Measurements from ENCODE around the gene MEIOSIN.

Gene MEIOSIN

DNA sequence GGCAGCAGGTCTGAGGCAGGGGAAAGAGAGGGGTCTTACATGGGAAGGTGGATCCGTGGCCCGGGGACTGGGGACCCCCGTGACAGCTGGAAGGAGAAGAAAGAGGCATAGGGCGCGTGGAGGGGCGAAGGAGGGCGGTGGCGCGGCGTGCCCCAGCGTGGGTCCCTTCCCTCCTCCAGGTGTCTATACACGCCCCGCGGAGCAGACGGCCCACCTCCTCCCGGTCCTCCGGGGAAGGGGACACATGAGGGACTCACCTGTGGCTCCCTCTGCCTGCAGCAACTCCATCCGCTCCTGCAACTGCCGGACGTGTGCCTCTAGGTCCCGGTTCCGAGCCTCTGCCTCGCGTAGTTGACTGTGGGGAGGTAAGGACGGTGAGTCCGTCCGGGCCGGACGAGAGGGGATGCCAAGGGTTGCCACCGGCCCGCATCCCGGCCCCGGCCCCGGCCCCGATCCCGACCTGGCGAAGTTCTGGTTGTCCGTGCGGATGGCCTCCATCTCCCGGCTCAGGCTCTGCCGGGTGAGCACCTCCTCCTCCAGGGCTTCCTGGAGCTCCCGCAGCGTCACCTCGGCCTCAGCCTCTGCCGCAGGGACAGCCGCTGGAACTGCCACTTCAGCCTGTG is 38.2 kb downstream of the MEIOSIN start:
- TF ChIP-seq, protein P1, sequence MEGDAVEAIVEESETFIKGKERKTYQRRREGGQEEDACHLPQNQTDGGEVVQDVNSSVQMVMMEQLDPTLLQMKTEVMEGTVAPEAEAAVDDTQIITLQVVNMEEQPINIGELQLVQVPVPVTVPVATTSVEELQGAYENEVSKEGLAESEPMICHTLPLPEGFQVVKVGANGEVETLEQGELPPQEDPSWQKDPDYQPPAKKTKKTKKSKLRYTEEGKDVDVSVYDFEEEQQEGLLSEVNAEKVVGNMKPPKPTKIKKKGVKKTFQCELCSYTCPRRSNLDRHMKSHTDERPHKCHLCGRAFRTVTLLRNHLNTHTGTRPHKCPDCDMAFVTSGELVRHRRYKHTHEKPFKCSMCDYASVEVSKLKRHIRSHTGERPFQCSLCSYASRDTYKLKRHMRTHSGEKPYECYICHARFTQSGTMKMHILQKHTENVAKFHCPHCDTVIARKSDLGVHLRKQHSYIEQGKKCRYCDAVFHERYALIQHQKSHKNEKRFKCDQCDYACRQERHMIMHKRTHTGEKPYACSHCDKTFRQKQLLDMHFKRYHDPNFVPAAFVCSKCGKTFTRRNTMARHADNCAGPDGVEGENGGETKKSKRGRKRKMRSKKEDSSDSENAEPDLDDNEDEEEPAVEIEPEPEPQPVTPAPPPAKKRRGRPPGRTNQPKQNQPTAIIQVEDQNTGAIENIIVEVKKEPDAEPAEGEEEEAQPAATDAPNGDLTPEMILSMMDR (IDR thresholded peaks at IDR 0.05; ENCODE audit: low read depth, low read length): no peak
- no peak overlapping the region for H3K4me3 ChIP-seq (ENCODE audit: low read depth, low read length)

DNA sequence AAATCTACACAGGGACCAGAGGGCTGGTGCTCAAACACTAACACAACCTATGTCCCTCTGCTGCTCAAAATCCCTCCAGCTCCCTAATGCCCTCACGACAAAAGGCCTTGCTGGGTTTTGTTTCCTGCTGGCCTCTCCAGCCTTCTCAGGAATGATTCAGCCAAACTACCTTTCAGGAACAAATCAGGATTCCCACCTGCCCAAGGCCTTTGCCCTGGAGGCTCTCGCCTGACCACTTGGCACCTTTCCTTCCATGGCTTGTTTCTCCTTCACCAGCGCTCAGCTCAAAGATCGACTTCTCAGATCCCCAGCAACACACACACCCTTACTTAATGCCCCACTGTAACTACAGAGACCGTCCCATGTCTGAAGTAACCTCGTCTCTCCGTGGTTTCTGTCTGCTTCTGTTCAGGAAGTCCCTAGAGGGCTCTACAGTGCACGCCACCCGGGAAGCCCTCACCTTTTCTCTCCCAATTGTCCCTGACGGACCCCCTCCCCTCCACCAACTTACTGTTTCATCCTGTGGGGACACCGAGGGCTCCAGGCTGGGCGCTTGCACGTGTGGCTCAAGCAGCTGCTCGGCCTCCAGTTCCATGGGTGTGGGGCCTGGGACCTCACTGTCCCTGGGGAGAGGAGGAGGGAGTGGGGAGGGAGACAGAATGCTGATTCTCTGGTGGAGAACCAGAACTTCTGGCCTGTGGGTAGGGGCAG is 39.0 kb downstream of the MEIOSIN start:
- no peak overlapping the region for H3K4me3 ChIP-seq (ENCODE audit: low read depth, low read length)
- TF ChIP-seq, protein P1 (IDR thresholded peaks at IDR 0.05; ENCODE audit: low read depth, low read length): no peak

DNA sequence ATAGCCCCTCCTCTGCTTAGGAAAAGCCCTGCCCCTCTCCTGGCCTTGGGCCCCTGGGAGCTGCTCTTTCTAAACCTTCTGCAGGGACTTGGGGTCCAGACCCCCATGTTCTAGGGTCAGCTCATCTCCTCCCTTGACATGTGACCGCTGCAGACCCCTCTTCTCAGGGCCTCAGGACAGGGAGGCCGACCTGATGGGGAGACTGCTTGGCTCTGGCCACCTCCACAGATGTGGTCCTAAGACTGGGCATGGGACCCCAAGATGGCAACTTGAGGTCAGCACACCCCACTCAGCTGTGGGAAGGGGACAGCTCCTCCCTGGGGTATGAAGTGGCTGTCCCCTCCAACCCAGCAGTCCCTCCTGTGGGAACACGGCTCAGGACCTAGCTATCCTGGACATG is 39.7 kb downstream of the MEIOSIN start:
- H3K4me3 ChIP-seq (ENCODE audit: low read depth, low read length): no peak overlapping the region
- TF ChIP-seq, protein P1 (IDR thresholded peaks at IDR 0.05; ENCODE audit: low read depth, low read length): no peak

DNA sequence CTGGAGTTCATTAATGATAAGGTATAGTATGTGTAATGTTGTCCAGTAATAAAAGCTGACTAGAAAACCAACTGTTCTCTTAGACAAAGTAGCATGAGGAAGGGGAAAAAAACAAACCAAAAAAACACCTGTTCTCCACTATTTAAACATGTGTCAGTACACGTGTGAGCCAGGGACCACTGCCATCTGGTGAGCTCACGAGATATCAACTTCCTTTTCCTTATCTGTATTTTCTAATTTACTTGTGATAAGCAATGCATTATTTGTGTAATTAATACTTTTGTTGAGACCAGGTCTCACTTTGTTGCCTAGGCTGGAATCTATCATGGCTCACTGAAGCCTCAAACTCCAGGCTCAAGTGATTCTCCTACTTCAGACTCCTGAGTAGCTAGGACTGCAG is 40.1 kb downstream of the MEIOSIN start:
- no peak overlapping the region for H3K4me3 ChIP-seq (ENCODE audit: low read depth, low read length)
- TF ChIP-seq, protein P1 (IDR thresholded peaks at IDR 0.05; ENCODE audit: low read depth, low read length): no peak

DNA sequence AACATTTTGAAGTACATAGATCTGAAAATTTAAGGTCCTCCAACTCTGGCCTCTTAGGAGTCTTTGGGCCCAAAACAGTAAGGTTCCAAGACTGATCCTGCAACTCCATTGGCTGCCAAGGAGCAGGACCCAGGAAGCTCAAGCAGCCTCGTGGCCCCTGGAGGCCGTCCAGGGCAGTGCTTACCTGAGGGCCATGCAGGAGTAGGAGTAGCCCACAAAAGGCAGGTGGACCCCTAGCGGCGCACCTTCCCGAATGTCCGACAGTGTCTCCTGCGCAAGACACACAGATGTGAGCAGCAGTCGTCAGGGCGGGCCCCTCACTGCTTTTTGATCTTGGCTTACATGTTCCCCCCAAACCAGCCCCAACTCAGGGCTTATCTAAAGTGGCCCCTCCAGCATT is 41.5 kb downstream of the MEIOSIN start:
- TF ChIP-seq, protein P1 (IDR thresholded peaks at IDR 0.05; ENCODE audit: low read depth, low read length): no peak

DNA sequence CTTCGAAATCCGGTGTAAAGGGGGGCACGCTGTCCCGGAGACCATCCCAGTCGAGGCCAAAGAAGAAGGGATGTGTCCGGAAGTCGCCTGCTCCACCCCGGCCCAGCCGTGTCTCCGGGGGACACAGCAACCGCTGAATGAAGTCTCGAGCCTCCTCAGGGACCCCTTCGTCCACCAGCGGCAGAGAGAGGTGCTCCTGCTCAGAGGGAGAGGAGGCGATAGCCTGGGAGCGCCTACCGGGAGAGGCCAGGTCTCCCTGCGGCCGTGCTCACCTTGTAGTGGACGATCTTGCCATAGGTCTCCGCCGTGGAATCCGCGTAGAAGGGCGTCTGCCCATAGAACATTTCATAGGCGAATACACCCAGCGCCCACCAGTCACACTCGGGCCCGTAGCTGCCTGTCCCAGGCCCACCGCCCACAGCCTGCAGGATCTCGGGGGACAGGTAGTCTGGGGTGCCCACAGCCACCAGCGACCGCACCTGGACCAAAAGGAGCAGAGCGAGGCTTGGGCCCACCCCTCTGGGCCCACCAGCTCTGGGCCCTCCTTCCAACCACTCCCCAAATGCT is 44.2 kb downstream of the MEIOSIN start:
- TF ChIP-seq, protein P1 (IDR thresholded peaks at IDR 0.05; ENCODE audit: low read depth, low read length): no peak
- H3K4me3 ChIP-seq (ENCODE audit: low read depth, low read length): no peak overlapping the region

More for the DNA sequence above, 41.5 kb downstream of the MEIOSIN start:
- H3K4me3 ChIP-seq (ENCODE audit: low read depth, low read length): no peak overlapping the region

All from WI38 (cell line).